HCT116 (cell line): ENCODE measurements around the gene WEE1. TPM values are rescaled to one million over a fixed set of nuclear protein-coding genes. Genes with fewer than 3 reads are reported as not detected.

Experiments used
- ATAC-seq: fragments of 200-7000 bp; cut with Tn5 transposase; 2 replicates; pipeline ENCODE4 v1.9.1; 2020; ENCODE audit warnings: mild to moderate bottlenecking, moderate library complexity
- BruUV-seq: library from RNA; stranded (reverse); fragments of 400-500 nt; replicated peaks from 2 replicates; lab custom pipeline; 2021; lab: Mats Ljungman, UMichigan
- CTCF ChIA-PET: fragments of 300-600 bp; sonication (Branson Sonifier 250); formaldehyde crosslinking; loops from one replicate; lab custom pipeline; 2021; ENCODE audit warnings: antibody characterized with exemption; lab: Charles Lee
- POLR2A ChIA-PET: fragments of 300-600, 350-600 bp; sonication (Branson Sonifier 250); formaldehyde crosslinking; loops from one replicate; lab custom pipeline; 2021; ENCODE audit warnings: antibody characterized with exemption; lab: Charles Lee
- RAD21 ChIA-PET, 2 experiments: fragments of 300-600 bp; sonication (Branson Sonifier 250); formaldehyde crosslinking; loops; one replicate each; lab custom pipeline; 2023; ENCODE audit warnings: low total read pairs in 2 of 2; ENCODE audit not compliant: uncharacterized antibody in 2 of 2, unreplicated experiment in 2 of 2, low non-redundant PET in 1 of 2; lab: Charles Lee
- DNase-seq: peaks from one replicate; pipeline ENCODE4 v3.0.0-alpha.2; 2010; ENCODE audit warnings: low read depth, low spot score
- H2AFZ ChIP-seq: fragments of 200-600 bp; shearing (Covaris generic), sonication (generic); 2 replicates; pipeline ENCODE4 v1.6.1; 2017; ENCODE audit warnings: low read depth, mixed run types, mixed read lengths, antibody characterized with exemption, low read length; ENCODE audit not compliant: poor library complexity, severe bottlenecking
- H3K27ac ChIP-seq: 2 replicates; pipeline ENCODE4 v1.5.1; 2012; ENCODE audit warnings: low read depth, low read length
- H3K27me3 ChIP-seq: fragments of 200-600 bp; sonication (generic); 2 replicates; pipeline ENCODE4 v1.6.1; 2016; ENCODE audit warnings: mixed run types, low read length, mixed read lengths; ENCODE audit not compliant: insufficient read depth
- H3K36me3 ChIP-seq, 2 experiments: fragments of 200-500 bp in 1 of 2; fragments of 200-600 bp in 1 of 2; sonication (Bioruptor generic) in 1 of 2; sonication (generic) in 1 of 2; 2 replicates each; pipeline versions ENCODE4 v1.5.1 to v1.6.1; 2014 to 2016; ENCODE audit warnings: low read length in 2 of 2, inconsistent platforms in 1 of 2, mixed read lengths in 1 of 2, mixed run types in 1 of 2; ENCODE audit not compliant: insufficient read depth in 2 of 2, control insufficient read depth in 1 of 2
- H3K4me1 ChIP-seq, 2 experiments: fragments of 200-600 bp in 1 of 2; sonication (generic) in 1 of 2; 2 replicates each; pipeline versions ENCODE4 v1.5.1 to v1.6.1; 2012 to 2017; ENCODE audit warnings: low read length in 2 of 2, inconsistent platforms in 1 of 2, mild to moderate bottlenecking in 1 of 2, mixed read lengths in 1 of 2, mixed run types in 1 of 2, moderate library complexity in 1 of 2; ENCODE audit not compliant: insufficient read depth in 2 of 2, control insufficient read depth in 1 of 2
- H3K4me2 ChIP-seq: fragments of 200-600 bp; sonication (generic); 2 replicates; pipeline ENCODE4 v1.6.1; 2017; ENCODE audit warnings: mixed run types, low read length, mixed read lengths
- H3K4me3 ChIP-seq, 2 experiments: fragments of 200-600 bp in 1 of 2; sonication (generic) in 1 of 2; replicated peaks in 1 of 2; 2 replicates each; pipeline ENCODE4 v1.5.1; 2011 to 2016; ENCODE audit warnings: low read length in 2 of 2, control low read depth in 1 of 2, low read depth in 1 of 2, mild to moderate bottlenecking in 1 of 2, mixed read lengths in 1 of 2, mixed run types in 1 of 2
- H3K79me2 ChIP-seq: fragments of 200-600 bp; sonication (generic); 2 replicates; pipeline ENCODE4 v1.6.1; 2017; ENCODE audit warnings: mild to moderate bottlenecking, mixed run types, low read length, moderate library complexity, mixed read lengths; ENCODE audit not compliant: insufficient read depth
- H3K9ac ChIP-seq: fragments of 200-600 bp; sonication (generic); 2 replicates; pipeline ENCODE4 v1.6.1; 2016; ENCODE audit warnings: low read length, mixed read lengths
- H3K9me2 ChIP-seq: fragments of 200-600 bp; sonication (generic), shearing (Covaris generic); 2 replicates; pipeline ENCODE4 v1.6.1; 2017; ENCODE audit warnings: mixed run types, mild to moderate bottlenecking, moderate library complexity; ENCODE audit not compliant: insufficient read depth
- H3K9me3 ChIP-seq, 2 experiments: fragments of 200-500 bp in 1 of 2; fragments of 200-600 bp in 1 of 2; sonication (Bioruptor generic) in 1 of 2; sonication (generic) in 1 of 2; 2 replicates each; pipeline ENCODE4 v1.6.1; 2014 to 2017; ENCODE audit warnings: low read length in 2 of 2, mixed read lengths in 2 of 2, inconsistent platforms in 1 of 2, low read depth in 1 of 2, mild to moderate bottlenecking in 1 of 2, mixed run types in 1 of 2, moderate library complexity in 1 of 2; ENCODE audit not compliant: control insufficient read depth in 1 of 2, insufficient read depth in 1 of 2
- H4K20me1 ChIP-seq: fragments of 200-600 bp; sonication (generic), shearing (Covaris generic); 2 replicates; pipeline ENCODE4 v1.6.1; 2017; ENCODE audit warnings: mixed run types, mild to moderate bottlenecking, moderate library complexity; ENCODE audit not compliant: insufficient read depth
- CBX3 ChIP-seq: IDR thresholded peaks from 2 replicates; pipeline ENCODE4 v1.6.1; 2012; ENCODE audit warnings: low read depth
- EZH2 ChIP-seq: fragments of 200-600 bp; sonication (generic); IDR thresholded peaks from 2 replicates; pipeline ENCODE4 v1.6.1; 2017; ENCODE audit warnings: antibody characterized with exemption, mixed run types
- EZH2phosphoT487 ChIP-seq: fragments of 200-600 bp; IDR thresholded peaks from 2 replicates; pipeline ENCODE4 v1.6.1; 2018; ENCODE audit warnings: antibody characterized with exemption, borderline replicate concordance
- FOSL1 ChIP-seq: IDR thresholded peaks from 2 replicates; pipeline ENCODE4 v1.6.1; 2012; ENCODE audit warnings: low read depth
- POLR2A ChIP-seq: IDR thresholded peaks from 2 replicates; pipeline ENCODE4 v1.7.0; 2011; ENCODE audit warnings: borderline replicate concordance; ENCODE audit not compliant: insufficient read depth, insufficient read length; ENCODE audit errors: extremely low read depth
- POLR2AphosphoS5 ChIP-seq: IDR thresholded peaks from 2 replicates; pipeline ENCODE4 v1.6.1; 2011; ENCODE audit warnings: mild to moderate bottlenecking, low read depth, low read length, moderate library complexity
- RAD21 ChIP-seq: IDR thresholded peaks from 2 replicates; pipeline ENCODE4 v1.6.1; 2012; ENCODE audit warnings: low read depth, mild to moderate bottlenecking
- SIN3A ChIP-seq: IDR thresholded peaks from 2 replicates; pipeline ENCODE4 v1.6.1; 2012; ENCODE audit warnings: low read depth
- ZNF274 ChIP-seq: fragments of 200-500 bp; sonication (Bioruptor generic); IDR thresholded peaks from 2 replicates; pipeline ENCODE4 v1.6.1; 2014; ENCODE audit warnings: mild to moderate bottlenecking, low read depth, low read length, inconsistent platforms
- intact Hi-C: fragments of 100-400 bp; cut with micrococcal nuclease; formaldehyde crosslinking; loops from 2 replicates; pipeline ENCODE4 v1.10.0; 2022
- total RNA-seq: library from RNA; stranded (reverse); gene quantifications from one replicate; pipeline ENCODE4 v1.2.1, GENCODE V29; 2021; ENCODE audit not compliant: unreplicated experiment
- TF ChIP-seq, protein P1 (sequence below): IDR thresholded peaks from 2 replicates; pipeline ENCODE4 v1.6.1; 2012

WEE1 gene
- total RNA-seq, 1 experiment from 2014 or later, result 50.8 TPM

DNA sequence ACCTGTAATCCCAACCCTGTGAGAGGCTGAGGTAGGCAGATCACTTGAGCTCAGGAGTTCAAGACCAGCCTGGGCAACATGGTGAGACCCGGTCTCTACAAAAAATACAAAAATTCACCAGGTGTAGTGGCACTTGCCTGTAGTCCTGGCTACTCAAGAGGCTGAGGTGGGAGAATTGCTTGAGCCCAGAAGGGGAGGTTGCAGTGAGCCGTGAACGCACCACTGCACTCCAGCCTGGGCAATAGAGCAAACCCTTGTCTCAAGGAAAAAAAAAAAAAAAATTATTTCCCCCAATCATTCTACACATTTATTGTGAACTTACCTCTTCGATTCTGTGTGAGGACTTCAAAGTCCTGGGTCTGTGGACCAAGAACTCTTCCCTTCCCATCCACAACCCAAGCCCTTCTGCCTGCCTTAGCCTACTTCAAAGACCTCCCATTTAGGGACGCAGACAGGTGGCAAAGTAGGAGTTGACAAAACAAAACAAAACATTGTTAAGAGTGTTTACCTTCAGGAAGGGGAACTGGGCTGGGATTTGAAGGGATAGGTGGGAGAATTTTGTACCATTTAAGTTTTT lies 3.8 kb upstream of the WEE1 start:
- ChIA-PET RAD21 (no interaction called here), CTCF (no interaction called here), POLR2A (no interaction called here)
- Histone ChIP-seq H3K27ac (0 out of 2 replicates have a peak overlapping the region, but pooled peaks have one; percentile 14), H3K79me2 (peaks cover 6% of the 10 kb centered on the region), H4K20me1 (no peaks in the 10 kb centered on the region), H3K4me3 (no peak overlapping the region), H3K9ac (peak overlapping the region; percentile 57), H3K9me2 (no peaks in the 10 kb centered on the region), H3K27me3 (no peaks in the 10 kb centered on the region), H2AFZ (peak overlapping the region; percentile 50), H3K4me1 (peaks cover 47 to 70% of the 10 kb centered on the region in 2 experiments), H3K9me3 (no peaks in the 10 kb centered on the region)
- intact Hi-C loops, result no loop called here
- no peak for DNase-seq
- no peak for ATAC-seq
- TF ChIP-seq CBX3 (no peak), FOSL1 (no peak)
- TF ChIP-seq, all 23 proteins: peak for 0
- H3K36me3 ChIP-seq, result no peaks in the 10 kb centered on the region
- no TSS peak for BruUV-seq
- H3K4me2 ChIP-seq, result peak overlapping the region; percentile 66

DNA sequence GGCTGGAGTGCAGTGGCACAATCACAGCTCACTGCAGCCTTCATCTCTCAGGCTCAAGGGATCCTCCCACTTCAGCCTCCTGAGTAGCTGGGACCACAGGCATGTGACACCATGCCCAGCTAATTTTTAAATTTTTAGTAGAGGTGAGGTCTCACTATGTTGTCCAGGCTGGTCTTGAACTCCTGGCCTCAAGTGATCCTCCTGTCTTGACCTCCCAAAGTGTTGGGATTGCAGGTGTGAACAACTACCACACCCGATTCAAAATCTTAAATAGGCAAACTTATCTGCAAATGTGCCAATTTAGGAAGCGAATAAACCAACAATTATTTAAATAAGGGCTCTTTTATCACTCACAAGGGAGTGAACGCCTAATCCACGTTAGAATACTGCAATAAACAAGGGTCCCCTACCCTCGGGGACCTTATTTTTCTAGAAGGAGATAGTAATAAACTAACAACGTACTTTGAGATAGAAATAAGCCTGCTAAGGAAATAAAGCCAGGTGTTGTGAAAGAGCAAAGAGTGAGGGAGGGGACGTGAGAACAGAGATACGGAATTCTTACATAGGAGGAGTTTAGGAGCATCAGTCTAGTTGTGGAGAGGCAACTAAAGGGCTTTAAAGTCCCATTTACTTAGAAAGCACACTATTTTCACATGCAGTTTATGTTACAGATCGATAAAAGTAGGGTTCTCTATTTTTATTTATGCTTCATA lies 3.0 kb upstream of the WEE1 start:
- ChIA-PET RAD21 (no interaction called here), CTCF (no interaction called here)

More for the DNA sequence above, 3.0 kb upstream of the WEE1 start:
- Histone ChIP-seq H3K4me3 (no peak overlapping the region), H4K20me1 (peaks cover 5% of the 10 kb centered on the region; the same call in 1 of the 2 replicates), H3K4me2 (no peak overlapping the region), H3K36me3 (0 out of 4 replicates have a peak, but pooled peaks cover 0 to under 1% of the 10 kb centered on the region in 2 experiments), H3K27ac (no peak overlapping the region), H3K79me2 (peaks cover 14% of the 10 kb centered on the region), H3K9me3 (no peaks in the 10 kb centered on the region), H3K4me1 (peaks cover 39 to 67% of the 10 kb centered on the region in 2 experiments), H3K9me2 (no peaks in the 10 kb centered on the region), H2AFZ (peak overlapping the region; percentile 4), H3K9ac (no peak overlapping the region), H3K27me3 (no peaks in the 10 kb centered on the region)
- BruUV-seq, result no TSS peak
- intact Hi-C loops, result no loop called here
- POLR2A ChIA-PET, result no interaction called here
- TF ChIP-seq POLR2A, result no peak
- no peak for TF ChIP-seq EZH2
- TF ChIP-seq SIN3A, result no peak
- TF ChIP-seq, protein P1, sequence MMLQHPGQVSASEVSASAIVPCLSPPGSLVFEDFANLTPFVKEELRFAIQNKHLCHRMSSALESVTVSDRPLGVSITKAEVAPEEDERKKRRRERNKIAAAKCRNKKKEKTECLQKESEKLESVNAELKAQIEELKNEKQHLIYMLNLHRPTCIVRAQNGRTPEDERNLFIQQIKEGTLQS, result no peak
- no peak for TF ChIP-seq ZNF274
- no peak for TF ChIP-seq POLR2AphosphoS5
- no peak for TF ChIP-seq RAD21
- no peak for TF ChIP-seq EZH2phosphoT487
- no peak for DNase-seq
- ATAC-seq, result no peak
